BLaER1 (cell line): Measurements from ENCODE around the gene OTUB2.

Experiments
- H3K27ac ChIP-seq: shearing (Covaris generic); formaldehyde crosslinking; 2 replicates; pipeline ENCODE4 v1.8.1; 2022
- H3K27me3 ChIP-seq: shearing (Covaris generic); formaldehyde crosslinking; 2 replicates; pipeline ENCODE4 v1.8.1; 2022
- H3K36me3 ChIP-seq: shearing (Covaris generic); formaldehyde crosslinking; 2 replicates; pipeline ENCODE4 v1.8.1; 2022
- H3K4me1 ChIP-seq: shearing (Covaris generic); formaldehyde crosslinking; 2 replicates; pipeline ENCODE4 v1.8.1; 2022
- H3K4me2 ChIP-seq: shearing (Covaris generic); formaldehyde crosslinking; 2 replicates; pipeline ENCODE4 v1.8.1; 2022
- H3K4me3 ChIP-seq: shearing (Covaris generic); formaldehyde crosslinking; 2 replicates; pipeline ENCODE4 v1.8.1; 2022
- H3K9ac ChIP-seq: shearing (Covaris generic); formaldehyde crosslinking; 2 replicates; pipeline ENCODE4 v1.8.1; 2022
- H3K9me3 ChIP-seq: shearing (Covaris generic); formaldehyde crosslinking; 2 replicates; pipeline ENCODE4 v1.8.1; 2022
- H4K20me1 ChIP-seq: shearing (Covaris generic); formaldehyde crosslinking; 2 replicates; pipeline ENCODE4 v1.8.1; 2022
- Cebpa-rat ChIP-seq: shearing (Covaris generic); IDR thresholded peaks from 2 replicates; pipeline ENCODE4 v1.8.1; 2022

The OTUB2 gene

DNA sequence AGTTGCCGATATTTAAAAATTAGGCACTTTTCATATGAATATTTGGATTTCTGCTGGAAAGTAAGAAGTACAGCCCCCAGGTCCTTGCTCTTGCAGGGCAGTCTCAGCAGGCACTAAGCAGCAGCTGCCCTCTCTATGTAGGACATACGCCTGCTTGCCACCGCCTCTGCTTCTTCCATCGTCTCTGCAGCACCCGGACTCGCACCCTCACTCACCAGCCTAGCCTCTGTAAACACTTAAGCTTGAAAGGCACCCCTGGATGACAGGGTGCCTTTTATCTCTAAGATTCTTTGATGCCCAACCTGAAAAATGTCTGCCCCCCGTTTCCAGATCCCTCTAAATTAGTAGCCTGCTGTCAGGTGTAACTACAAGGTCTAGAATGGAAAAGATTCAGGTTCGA, 19.0 kb downstream of the OTUB2 start:
- Histone ChIP-seq H3K4me2 (no peak overlapping the region), H3K9me3 (no peaks in the 10 kb centered on the region), H3K36me3 (peaks cover 72% of the 10 kb centered on the region), H4K20me1 (peaks cover 62% of the 10 kb centered on the region), H3K27me3 (no peaks in the 10 kb centered on the region), H3K9ac (no peak overlapping the region), H3K4me3 (no peak overlapping the region), H3K27ac (no peak overlapping the region), H3K4me1 (no peaks in the 10 kb centered on the region)
- no peak for TF ChIP-seq Cebpa-rat

DNA sequence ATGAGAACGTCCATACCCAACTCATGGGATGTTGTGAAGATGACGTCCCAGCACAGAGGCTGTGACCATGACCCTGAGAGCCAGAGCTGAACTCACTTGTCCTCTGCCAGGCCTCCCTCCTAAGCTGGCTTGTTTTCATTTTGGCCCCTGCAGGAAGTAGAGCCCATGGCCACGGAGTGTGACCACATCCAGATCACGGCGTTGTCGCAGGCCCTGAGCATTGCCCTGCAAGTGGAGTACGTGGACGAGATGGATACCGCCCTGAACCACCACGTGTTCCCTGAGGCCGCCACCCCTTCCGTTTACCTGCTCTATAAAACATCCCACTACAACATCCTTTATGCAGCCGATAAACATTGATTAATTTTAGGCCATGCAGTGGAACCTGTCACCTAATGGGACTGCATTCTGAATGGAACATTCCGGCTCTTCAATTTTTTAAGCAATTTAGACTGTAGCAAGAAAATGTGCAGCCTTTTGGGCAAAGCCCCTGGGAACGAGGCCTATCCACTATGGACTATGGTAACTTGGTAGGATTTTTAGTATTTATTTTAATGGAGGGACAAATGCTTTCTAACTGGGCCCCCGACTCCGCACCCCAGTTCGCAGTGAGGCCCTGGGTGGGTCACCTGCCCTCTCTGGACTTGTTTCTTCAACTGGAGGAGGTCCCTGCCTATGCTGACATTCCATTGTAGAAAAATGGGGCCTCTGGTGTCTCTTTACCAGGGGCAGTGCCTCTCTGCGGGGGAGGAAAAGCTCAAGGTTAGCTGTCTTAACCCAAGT, 19.6 kb downstream of the OTUB2 start:
- Histone ChIP-seq H3K27me3 (no peaks in the 10 kb centered on the region), H3K36me3 (peaks cover 79% of the 10 kb centered on the region), H3K27ac (no peak overlapping the region), H3K4me3 (no peak overlapping the region), H3K9ac (no peak overlapping the region), H3K9me3 (no peaks in the 10 kb centered on the region), H4K20me1 (peaks cover 69% of the 10 kb centered on the region), H3K4me2 (no peak overlapping the region), H3K4me1 (no peaks in the 10 kb centered on the region)
- TF ChIP-seq Cebpa-rat = no peak

DNA sequence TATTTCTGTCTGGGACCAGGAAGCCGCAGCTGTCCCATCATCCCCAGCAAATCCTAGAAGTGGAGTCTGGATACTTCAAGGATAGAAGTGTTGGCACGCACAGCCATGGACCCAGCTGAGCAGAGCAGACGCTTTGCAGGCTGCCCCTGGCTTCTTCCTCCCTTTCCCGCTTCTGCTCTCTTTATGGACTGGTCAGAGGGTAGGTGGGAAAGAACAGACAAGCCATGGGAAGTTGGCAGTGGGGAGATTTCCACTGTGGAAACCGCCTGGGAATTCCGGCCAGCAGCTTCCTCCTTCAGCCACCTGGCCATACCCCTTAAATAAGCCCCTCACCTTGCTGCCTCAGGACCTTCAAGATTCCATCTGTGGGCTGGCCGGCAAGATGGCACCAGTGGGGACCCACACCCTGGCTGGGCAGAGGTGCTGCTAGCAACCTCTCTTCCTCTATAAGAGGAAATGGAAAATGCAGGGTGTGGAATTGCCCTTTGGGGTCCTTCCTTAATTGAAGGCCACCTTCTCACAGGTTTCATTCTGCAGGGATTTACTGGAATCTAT, 20.6 kb downstream of the OTUB2 start:
- Histone ChIP-seq H3K9ac (no peak overlapping the region), H3K36me3 (peaks cover 89% of the 10 kb centered on the region), H4K20me1 (peaks cover 78% of the 10 kb centered on the region), H3K27me3 (no peaks in the 10 kb centered on the region), H3K9me3 (no peaks in the 10 kb centered on the region), H3K4me3 (no peak overlapping the region), H3K4me1 (no peaks in the 10 kb centered on the region), H3K27ac (no peak overlapping the region), H3K4me2 (no peak overlapping the region)
- no peak for TF ChIP-seq Cebpa-rat

DNA sequence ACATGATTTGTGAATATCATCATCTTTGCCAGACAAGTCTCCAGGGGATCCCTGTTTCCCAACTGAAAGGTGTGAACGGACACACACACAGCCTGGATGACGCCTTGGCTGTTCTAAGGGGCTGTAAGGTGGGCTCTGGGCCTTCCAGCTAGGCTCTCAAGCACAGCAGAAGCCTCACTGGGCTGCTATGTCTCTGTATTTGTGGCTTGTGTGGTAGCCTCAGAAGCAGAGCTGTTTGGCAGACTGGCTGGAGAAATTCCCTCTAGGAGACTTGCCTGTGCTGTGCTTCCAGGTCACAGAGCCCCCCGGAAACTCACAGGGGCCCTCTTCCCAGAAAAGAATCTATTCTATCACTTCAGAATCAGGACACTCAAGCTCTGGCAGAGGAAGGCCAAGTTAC, 21.4 kb downstream of the OTUB2 start:
- no peak overlapping the region for H3K27ac ChIP-seq
- H3K36me3 ChIP-seq = peaks cover 97% of the 10 kb centered on the region
- H3K4me1 ChIP-seq = no peaks in the 10 kb centered on the region
- no peak overlapping the region for H3K4me3 ChIP-seq
- no peaks in the 10 kb centered on the region for H3K9me3 ChIP-seq
- peaks cover 86% of the 10 kb centered on the region for H4K20me1 ChIP-seq
- H3K4me2 ChIP-seq = no peak overlapping the region
- H3K27me3 ChIP-seq = no peaks in the 10 kb centered on the region
- H3K9ac ChIP-seq = no peak overlapping the region
- TF ChIP-seq Cebpa-rat = no peak

DNA sequence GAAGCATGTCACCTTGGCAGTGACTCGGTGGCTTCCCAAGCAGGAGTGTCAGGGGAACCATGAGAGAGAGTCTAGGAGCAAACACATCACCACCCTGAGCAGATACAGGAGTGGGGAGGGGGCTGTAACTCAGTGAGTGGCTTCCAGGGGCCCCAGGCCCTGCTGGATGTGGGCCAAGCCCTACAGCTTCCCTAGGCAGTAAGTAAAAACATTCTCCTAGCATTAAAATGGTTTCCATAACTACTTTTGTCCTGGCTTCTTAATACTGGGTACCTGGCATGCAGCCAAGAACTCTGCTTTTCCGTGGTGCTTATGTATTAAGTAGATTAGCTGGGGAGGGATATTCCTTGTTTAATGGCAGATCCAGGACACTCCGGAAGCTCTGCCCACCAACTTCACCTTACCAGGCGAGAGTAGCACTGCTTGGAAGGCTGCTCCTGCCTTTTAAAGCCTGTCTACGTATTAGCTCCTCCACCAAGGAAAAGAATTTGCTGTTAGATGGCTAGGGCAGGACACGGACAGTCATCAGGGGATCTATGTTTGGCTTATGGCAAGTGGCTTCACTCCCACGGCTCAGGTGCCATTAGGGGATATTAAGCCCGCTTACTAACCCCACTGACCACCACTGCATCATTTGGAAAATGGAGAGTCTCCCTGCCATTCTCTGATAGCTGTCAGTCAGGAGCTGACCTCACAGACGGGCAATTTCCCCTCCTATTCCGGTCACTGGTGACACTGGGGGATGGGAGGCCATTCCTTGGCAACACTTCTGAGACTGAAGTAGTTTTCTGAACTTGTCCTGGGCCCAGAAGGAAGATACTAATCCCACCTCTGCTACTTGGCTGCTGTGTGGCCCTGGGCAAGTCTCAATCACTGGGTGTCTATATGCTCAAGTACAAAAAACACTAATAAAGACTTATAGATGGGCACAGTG, 22.8 kb downstream of the OTUB2 start:
- Histone ChIP-seq H3K4me2 (no peak overlapping the region), H3K4me1 (no peaks in the 10 kb centered on the region), H3K27ac (no peak overlapping the region), H3K36me3 (peaks cover 100% of the 10 kb centered on the region), H4K20me1 (peaks cover 96% of the 10 kb centered on the region), H3K4me3 (no peak overlapping the region), H3K9me3 (no peaks in the 10 kb centered on the region), H3K9ac (no peak overlapping the region), H3K27me3 (no peaks in the 10 kb centered on the region)
- TF ChIP-seq Cebpa-rat = no peak

DNA sequence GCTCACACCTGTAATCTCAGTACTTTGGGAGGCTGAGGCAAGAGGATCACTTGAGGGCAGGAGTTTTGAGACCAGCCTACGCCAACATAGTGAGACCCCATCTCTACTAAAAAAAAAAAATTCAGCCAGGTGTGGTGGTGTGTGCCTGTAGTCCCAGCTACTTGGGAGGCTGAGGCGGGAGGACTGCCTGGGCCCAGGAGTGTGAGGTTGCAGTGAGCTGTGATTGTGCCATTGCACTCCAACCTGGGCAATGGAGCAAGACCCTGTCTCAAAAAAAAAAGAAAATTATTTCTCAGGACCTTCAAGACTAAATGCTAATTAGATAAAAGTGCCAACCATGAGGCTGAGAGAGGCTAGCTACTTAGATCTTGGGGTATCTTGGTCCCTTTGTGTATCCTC, 23.5 kb downstream of the OTUB2 start:
- Histone ChIP-seq H3K4me1 (no peaks in the 10 kb centered on the region), H3K27me3 (no peaks in the 10 kb centered on the region), H3K9ac (no peak overlapping the region), H3K4me2 (no peak overlapping the region), H3K36me3 (peaks cover 100% of the 10 kb centered on the region), H3K27ac (no peak overlapping the region), H4K20me1 (peaks cover 96% of the 10 kb centered on the region), H3K9me3 (no peaks in the 10 kb centered on the region), H3K4me3 (no peak overlapping the region)
- no peak for TF ChIP-seq Cebpa-rat

DNA sequence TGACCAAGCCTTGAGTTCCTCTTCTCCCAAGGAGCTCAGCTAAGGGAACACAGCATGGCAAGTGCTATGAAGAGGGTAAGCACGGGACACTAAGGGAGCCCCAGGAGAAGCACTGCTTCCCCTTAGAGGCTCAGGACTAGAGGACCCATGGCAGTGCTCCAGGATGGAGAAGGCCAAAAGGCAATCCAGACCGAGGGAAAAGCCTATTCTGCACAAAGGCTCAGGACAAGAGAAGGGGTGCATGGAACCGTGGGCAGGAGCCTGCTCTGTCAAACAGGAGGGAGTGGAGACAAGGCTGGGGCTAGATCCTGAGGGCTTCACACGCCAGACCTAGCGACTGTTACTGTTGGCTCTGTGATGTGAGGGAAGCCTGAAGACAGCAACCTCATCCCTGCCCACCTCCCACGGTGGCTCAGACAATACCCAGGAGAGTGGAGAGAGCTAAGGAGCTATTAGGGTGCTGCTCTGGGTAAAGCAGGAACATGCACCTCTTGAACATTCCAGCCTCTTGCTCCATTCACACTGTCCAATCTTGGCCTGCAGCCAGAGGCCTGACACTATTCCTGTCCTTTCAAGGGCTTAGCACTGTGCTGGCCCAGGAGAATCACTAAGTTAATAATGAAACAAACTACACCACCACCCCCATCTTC, 24.2 kb downstream of the OTUB2 start:
- H3K9ac ChIP-seq = no peak overlapping the region
- no peak overlapping the region for H3K4me3 ChIP-seq
- H3K27me3 ChIP-seq = no peaks in the 10 kb centered on the region
- no peak overlapping the region for H3K27ac ChIP-seq
- H3K4me1 ChIP-seq = no peaks in the 10 kb centered on the region
- TF ChIP-seq Cebpa-rat = no peak
- no peak overlapping the region for H3K4me2 ChIP-seq
- no peaks in the 10 kb centered on the region for H3K9me3 ChIP-seq
- H3K36me3 ChIP-seq = peaks cover 100% of the 10 kb centered on the region
- H4K20me1 ChIP-seq = peaks cover 96% of the 10 kb centered on the region

DNA sequence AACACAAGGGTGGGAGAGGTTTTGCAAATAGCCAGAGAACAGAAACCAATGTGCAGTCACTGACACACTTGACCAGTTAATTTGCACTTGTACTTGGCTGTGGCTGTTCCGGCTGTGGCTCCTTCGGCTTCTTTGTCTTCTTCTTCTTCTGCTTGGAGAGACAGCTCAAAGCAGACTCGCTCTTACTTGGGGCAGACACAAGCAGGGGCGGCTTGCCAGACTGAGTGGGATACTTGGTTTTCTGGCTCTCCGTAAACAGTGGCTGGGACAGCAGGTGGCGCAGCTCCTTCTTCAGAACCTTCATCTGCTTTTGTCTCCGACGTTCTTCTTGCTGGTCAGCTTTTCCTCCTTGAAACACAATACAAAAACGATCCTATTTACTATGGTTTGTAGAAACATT, 25.0 kb downstream of the OTUB2 start:
- no peak overlapping the region for H3K4me2 ChIP-seq
- peaks cover 96% of the 10 kb centered on the region for H4K20me1 ChIP-seq
- H3K4me3 ChIP-seq = no peak overlapping the region
- H3K9ac ChIP-seq = no peak overlapping the region
- 0 out of 2 replicates have a peak, but pooled peaks cover under 1% of the 10 kb centered on the region for H3K4me1 ChIP-seq
- H3K36me3 ChIP-seq = peaks cover 100% of the 10 kb centered on the region
- H3K9me3 ChIP-seq = no peaks in the 10 kb centered on the region
- H3K27ac ChIP-seq = no peak overlapping the region
- no peak for TF ChIP-seq Cebpa-rat
- H3K27me3 ChIP-seq = no peaks in the 10 kb centered on the region

DNA sequence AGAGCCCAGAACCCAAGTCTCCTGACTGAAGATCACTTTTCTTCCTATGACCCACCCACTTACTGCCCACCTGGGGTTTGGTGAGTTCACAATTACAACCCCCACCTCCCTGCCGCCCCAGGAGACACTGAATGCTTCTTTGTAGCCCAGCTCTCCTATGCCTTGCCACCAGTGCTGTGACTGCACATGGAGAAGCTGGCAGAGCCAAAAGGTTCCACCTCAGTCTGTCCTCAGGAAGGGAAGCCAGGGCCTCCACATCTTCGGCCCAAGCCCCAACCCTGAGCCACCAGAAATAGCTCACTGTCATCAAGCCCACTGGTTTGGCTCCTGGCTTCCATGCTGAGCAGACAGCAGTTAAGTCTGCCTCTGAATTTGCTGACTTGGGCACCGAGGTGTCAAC, 25.6 kb downstream of the OTUB2 start:
- H3K9me3 ChIP-seq = no peaks in the 10 kb centered on the region
- no peak overlapping the region for H3K4me2 ChIP-seq
- H3K9ac ChIP-seq = no peak overlapping the region
- peaks cover 100% of the 10 kb centered on the region for H3K36me3 ChIP-seq
- H3K27ac ChIP-seq = no peak overlapping the region
- H3K4me1 ChIP-seq = peaks cover 7% of the 10 kb centered on the region
- H4K20me1 ChIP-seq = peaks cover 96% of the 10 kb centered on the region
- H3K27me3 ChIP-seq = no peaks in the 10 kb centered on the region
- no peak for TF ChIP-seq Cebpa-rat
- H3K4me3 ChIP-seq = no peak overlapping the region
